GM18870 (cell line): ENCODE data around the gene ARHGAP26.
A peak's percentile ranks its signal among the peaks of the same experiment; 100 is the strongest.

Source experiments
- ATAC-seq: cut with Tn5 transposase; IDR thresholded peaks from one replicate; pipeline ENCODE4 v1.9.1; 2021; ENCODE audit warnings: moderate library complexity; ENCODE audit not compliant: unreplicated experiment

Gene ARHGAP26

GRCh38 chr5:142810743-142811290, 40.6 kb downstream of the ARHGAP26 start:
- ATAC-seq = no peak

GRCh38 chr5:142811866-142812557, 41.8 kb downstream of the ARHGAP26 start:
- no peak for ATAC-seq

GRCh38 chr5:142813220-142813619, 43.0 kb downstream of the ARHGAP26 start:
- no peak for ATAC-seq

- ATAC-seq = no peak
These were observed 43.9 kb downstream of the ARHGAP26 start for GRCh38 chr5:142814122-142814521.

GRCh38 chr5:142815469-142815868, 45.3 kb downstream of the ARHGAP26 start:
- ATAC-seq = no peak

- no peak for ATAC-seq
These were observed 46.6 kb downstream of the ARHGAP26 start for GRCh38 chr5:142816531-142817430.

GRCh38 chr5:142817949-142818431, 47.8 kb downstream of the ARHGAP26 start:
- no peak for ATAC-seq

- no peak for ATAC-seq
These were observed 49.1 kb downstream of the ARHGAP26 start for GRCh38 chr5:142819292-142819691.

GRCh38 chr5:142819825-142820224, 49.6 kb downstream of the ARHGAP26 start:
- no peak for ATAC-seq

- ATAC-seq = no peak
These were observed 50.3 kb downstream of the ARHGAP26 start for GRCh38 chr5:142820447-142820846.

- ATAC-seq = no peak
These were observed 51.0 kb downstream of the ARHGAP26 start for GRCh38 chr5:142821034-142821732.

- peak; percentile 72 for ATAC-seq
These were observed 51.7 kb downstream of the ARHGAP26 start for GRCh38 chr5:142821733-142822487.

- no peak for ATAC-seq
These were observed 52.9 kb downstream of the ARHGAP26 start for GRCh38 chr5:142823126-142823525.

- no peak for ATAC-seq
These were observed 53.6 kb downstream of the ARHGAP26 start for GRCh38 chr5:142823806-142824205.

- ATAC-seq = no peak
These were observed 54.2 kb downstream of the ARHGAP26 start for GRCh38 chr5:142824391-142824790.

- no peak for ATAC-seq
These were observed 55.4 kb downstream of the ARHGAP26 start for GRCh38 chr5:142825378-142826089.

- ATAC-seq = no peak
These were observed 55.9 kb downstream of the ARHGAP26 start for GRCh38 chr5:142826093-142826492.

- ATAC-seq = peak; percentile 41
These were observed 56.7 kb downstream of the ARHGAP26 start for GRCh38 chr5:142826741-142827492.
